Activated CD4-positive, alpha-beta T cell treated with anti-CD3 and anti-CD28 coated beads, Interleukin-2, amount 50 U/mL, for 24 hours (primary cell): Measurements from ENCODE around the gene LPP.

Experiments
- DNase-seq, 2 donors: peaks; one replicate each; pipeline ENCODE4 v3.0.0-alpha.2; 2020; ENCODE audit warnings: low read depth in 1 of 2, low spot score in 1 of 2

The LPP gene

GRCh38 chr3:188577539-188577938 lies 423.6 kb downstream of the LPP start:
- no peak for DNase-seq

GRCh38 chr3:188578576-188579363 lies 424.8 kb downstream of the LPP start:
- DNase-seq: no peak

- DNase-seq: no peak
Measured at GRCh38 chr3:188580223-188580622, 426.3 kb downstream of the LPP start.

GRCh38 chr3:188580659-188581058 lies 426.7 kb downstream of the LPP start:
- no peak for DNase-seq

GRCh38 chr3:188581365-188581764 lies 427.4 kb downstream of the LPP start:
- DNase-seq: no peak

GRCh38 chr3:188581792-188582191 lies 427.8 kb downstream of the LPP start:
- DNase-seq: no peak

- peak in 1 of 2 donors; percentile 15 for DNase-seq
Measured at GRCh38 chr3:188583341-188584161, 429.6 kb downstream of the LPP start.

GRCh38 chr3:188584162-188584529 lies 430.2 kb downstream of the LPP start:
- DNase-seq: peak in 1 of 2 donors; percentile 49

- no peak for DNase-seq
Measured at GRCh38 chr3:188584958-188585689, 431.2 kb downstream of the LPP start.

- DNase-seq: no peak
Measured at GRCh38 chr3:188589071-188589470, 435.1 kb downstream of the LPP start.

GRCh38 chr3:188589771-188590170 lies 435.8 kb downstream of the LPP start:
- DNase-seq: no peak

- DNase-seq: no peak
Measured at GRCh38 chr3:188590557-188590956, 436.6 kb downstream of the LPP start.

- DNase-seq: no peak
Measured at GRCh38 chr3:188594139-188594538, 440.2 kb downstream of the LPP start.

GRCh38 chr3:188595890-188596376 lies 442.0 kb downstream of the LPP start:
- no peak for DNase-seq

- DNase-seq: no peak
Measured at GRCh38 chr3:188598894-188599293, 444.9 kb downstream of the LPP start.

- DNase-seq: no peak
Measured at GRCh38 chr3:188602111-188602510, 448.2 kb downstream of the LPP start.

- DNase-seq: no peak
Measured at GRCh38 chr3:188602620-188603019, 448.7 kb downstream of the LPP start.

- no peak for DNase-seq
Measured at GRCh38 chr3:188604651-188605050, 450.7 kb downstream of the LPP start.

- no peak for DNase-seq
Measured at GRCh38 chr3:188605231-188605630, 451.3 kb downstream of the LPP start.

- no peak for DNase-seq
Measured at GRCh38 chr3:188605905-188606304, 451.9 kb downstream of the LPP start.

GRCh38 chr3:188607805-188608315 lies 453.9 kb downstream of the LPP start:
- DNase-seq: no peak
